GM12875 (cell line): ENCODE measurements around the gene OR4M1.
"Not testable (repeated sequence)": the region's sequence is repeated elsewhere in the genome, so short reads cannot be mapped to it uniquely, and the experiment has no call there.

Experiments used
- H3K4me3 ChIP-seq: one replicate; pipeline ENCODE4 v1.5.1; 2011; ENCODE audit warnings: low read depth, low read length, control low read depth
- CTCF ChIP-seq: IDR thresholded peaks from 2 replicates; pipeline ENCODE4 v1.5.1; 2011; ENCODE audit warnings: low read depth, mild to moderate bottlenecking, control low read depth, inconsistent platforms, low read length, moderate library complexity, borderline replicate concordance; ENCODE audit not compliant: insufficient read depth

The OR4M1 gene

GRCh38 chr14:19773204-19773603, at the start of gene OR4M1:
TSS of gene OR4M1 (plus strand) at chr14:19773504. CDS start at chr14:19780323, 6,819 bp downstream.
- H3K4me3 ChIP-seq, result not testable (repeated sequence)

GRCh38 chr14:19729359-19729758, 43.9 kb upstream of the OR4M1 start:
- TF ChIP-seq CTCF, result no peak

GRCh38 chr14:19729763-19730162, 43.5 kb upstream of the OR4M1 start:
- no peak overlapping the region for H3K4me3 ChIP-seq
- TF ChIP-seq CTCF, result no peak

More at GRCh38 chr14:19729359-19729758, 43.9 kb upstream of the OR4M1 start:
- H3K4me3 ChIP-seq, result no peak overlapping the region

DNA sequence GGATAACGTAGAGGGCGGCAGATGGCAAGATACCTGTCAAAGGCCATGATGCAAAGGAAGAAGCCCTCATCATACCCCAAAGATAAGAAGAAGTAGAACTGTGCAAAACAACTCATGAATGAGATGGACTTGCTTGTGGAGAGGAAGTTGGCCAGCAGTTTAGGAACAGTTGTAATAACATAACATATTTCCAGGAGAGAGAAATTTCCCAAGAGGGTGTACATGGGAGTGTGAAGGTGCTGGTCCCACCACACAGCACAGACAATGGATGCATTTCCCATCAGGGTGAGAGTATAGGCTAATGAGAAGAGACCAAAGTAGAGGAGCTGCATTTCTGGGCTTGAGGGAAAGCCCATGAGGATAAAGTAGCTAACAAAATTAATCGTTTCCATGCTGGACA, 39.4 kb upstream of the OR4M1 start:
- H3K4me3 ChIP-seq, result not testable (repeated sequence)

- no peak for TF ChIP-seq CTCF
- H3K4me3 ChIP-seq, result no peak within 1 kb of the TSS
These were observed 30.0 kb upstream of the OR4M1 start, which contains the start of gene OR4Q3 for GRCh38 chr14:19743256-19743655. TSS of gene OR4Q3 (plus strand) at chr14:19743571.

GRCh38 chr14:19752316-19752715, 21.0 kb upstream of the OR4M1 start:
- not testable (repeated sequence) for H3K4me3 ChIP-seq

DNA sequence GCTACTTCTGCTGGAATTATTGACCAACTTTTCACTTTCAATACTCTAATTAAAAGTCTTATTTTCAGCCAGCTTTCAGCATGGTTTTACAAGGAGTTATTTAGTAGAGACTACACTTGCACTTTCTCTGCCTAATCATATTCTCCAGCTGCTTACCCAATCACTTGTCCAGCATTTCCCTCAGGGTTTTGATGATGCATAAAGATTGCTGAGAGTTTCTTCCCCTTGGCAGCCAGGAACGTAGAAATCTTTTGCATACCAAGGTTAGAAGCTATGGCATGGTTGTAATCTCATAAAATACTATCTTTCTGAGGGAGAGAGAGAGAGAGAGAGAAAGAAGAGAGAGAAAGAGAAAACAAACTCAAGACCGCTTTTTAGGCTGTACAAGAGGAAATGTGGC, 19.1 kb upstream of the OR4M1 start:
- TF ChIP-seq CTCF, result no peak
- H3K4me3 ChIP-seq, result no peak overlapping the region

DNA sequence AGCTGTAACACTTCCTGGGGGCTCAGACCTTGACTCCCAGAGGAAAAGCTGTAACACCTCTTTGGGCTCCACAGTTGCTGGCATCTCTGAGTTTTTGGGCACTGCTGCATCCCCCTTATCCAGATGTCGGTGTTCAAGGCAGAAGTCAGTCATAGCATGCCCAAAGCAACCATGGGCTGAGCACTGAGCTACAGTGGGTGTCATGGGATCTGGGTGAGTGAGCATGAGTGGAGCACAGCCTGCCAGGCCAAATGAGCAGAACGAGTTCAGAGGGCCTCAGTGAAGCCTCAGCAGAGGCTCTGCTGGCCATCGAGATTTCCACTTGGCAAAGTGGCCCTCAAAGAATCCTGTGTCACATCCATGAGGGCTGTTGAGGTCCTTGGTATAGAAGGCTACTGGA, 1.8 kb upstream of the OR4M1 start:
- not testable (repeated sequence) for H3K4me3 ChIP-seq

DNA sequence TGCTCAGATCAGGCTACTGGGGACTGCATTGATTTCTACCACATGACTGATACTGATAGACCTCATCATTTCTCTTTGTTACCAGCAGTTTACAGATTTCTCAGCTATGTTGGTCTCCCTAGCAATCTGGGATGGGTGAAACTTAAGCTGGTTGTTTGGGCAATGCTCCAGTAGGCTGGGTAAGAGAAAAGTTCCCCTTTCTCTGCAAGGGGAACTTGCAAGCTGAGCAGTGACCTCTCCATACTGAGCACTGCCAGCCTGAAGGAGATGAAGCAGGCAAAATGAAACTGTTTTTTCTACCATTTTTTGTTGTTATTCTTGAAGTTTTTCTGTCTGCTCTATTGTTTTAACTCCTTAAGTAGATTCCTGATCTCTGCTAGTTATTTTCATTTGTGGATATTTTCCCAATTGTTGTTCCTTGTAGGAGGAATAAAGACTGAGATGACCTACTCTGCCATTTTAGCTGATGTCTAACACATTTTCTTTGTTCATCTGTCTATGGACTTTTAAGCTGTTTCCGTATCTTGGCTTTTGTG, 1.3 kb upstream of the OR4M1 start:
- H3K4me3 ChIP-seq, result no peak overlapping the region
- no peak for TF ChIP-seq CTCF

- H3K4me3 ChIP-seq, result not testable (repeated sequence)
These were observed 850 bp upstream of the OR4M1 start for GRCh38 chr14:19772454-19772853.
